Thyroid gland (tissue), 4 donors: ENCODE data around the gene DOCK1. TPM values are rescaled to one million over a fixed set of nuclear protein-coding genes. Genes with fewer than 3 reads are reported as not detected.
"Not testable (repeated sequence)": the region's sequence is repeated elsewhere in the genome, so short reads cannot be mapped to it uniquely, and the experiment has no call there.

Experiments used
- DNase-seq, 2 donors: peaks; one replicate each; pipeline ENCODE4 v3.0.0-alpha.2; 2019
- H3K27ac ChIP-seq, 3 donors: fragments of 200-600 bp; sonication (generic); 1 replicate in 2 of 3; 2 replicates in 1 of 3; pipeline ENCODE4 v1.5.1; 2016 to 2019; ENCODE audit warnings: mild to moderate bottlenecking in 1 of 3, moderate library complexity in 1 of 3
- H3K27me3 ChIP-seq: fragments of 200-600 bp; sonication (generic); one replicate; pipeline ENCODE4 v1.5.1; 2019
- H3K36me3 ChIP-seq, 2 donors: fragments of 200-600 bp; sonication (generic); one replicate each; pipeline ENCODE4 v1.5.1; 2016 to 2019
- H3K4me1 ChIP-seq, 2 donors: fragments of 200-600 bp; sonication (generic); one replicate each; pipeline ENCODE4 v1.5.1; 2017 to 2019
- H3K4me3 ChIP-seq, 3 donors: fragments of 200-600 bp; sonication (generic); replicated peaks in 1 of 3; 1 replicate in 2 of 3; 2 replicates in 1 of 3; pipeline ENCODE4 v1.5.1; 2016; ENCODE audit warnings: mild to moderate bottlenecking in 1 of 3
- H3K9me3 ChIP-seq: fragments of 200-600 bp; sonication (generic); one replicate; pipeline ENCODE4 v1.5.1; 2017
- POLR2A ChIP-seq, 2 donors: fragments of 450-650 bp; IDR thresholded peaks; one replicate each; pipeline ENCODE4 v1.6.1; 2017; ENCODE audit warnings: antibody characterized with exemption in 2 of 2, mild to moderate bottlenecking in 2 of 2, moderate library complexity in 1 of 2
- WGBS, 2 donors: methylation state at CpG; one replicate each; pipeline ENCODE4 v1.1.5; 2017; 5-methylcytosine and 5-hydroxymethylcytosine counted together
- intact Hi-C: fragments of 100-400 bp; cut with DNase I; formaldehyde crosslinking; loops from one replicate; pipeline ENCODE4 v1.15.1; 2023
- total RNA-seq, 4 donors: library from RNA; depleted of rRNA; stranded (reverse); fragments of >200 nt; gene quantifications; one replicate each; pipeline ENCODE4 v1.2.3, GENCODE V29; 2016
- TF ChIP-seq, protein P1 (sequence below), 6 experiments: fragments of 200-600 bp in 3 of 6; fragments of 450-650 bp in 3 of 6; sonication (generic) in 3 of 6; IDR thresholded peaks; one replicate each; pipeline ENCODE4 v1.5.1; 2016 to 2019; ENCODE audit warnings: antibody characterized with exemption in 6 of 6, mild to moderate bottlenecking in 2 of 6, inconsistent platforms in 1 of 6, moderate library complexity in 1 of 6

DOCK1 gene
- total RNA-seq, 4 donors from 2014 or later, result 89.7 to 217 (median 112) TPM

- H3K9me3 ChIP-seq, result no peaks in the 10 kb centered on the region
- H3K4me3 ChIP-seq, result no peak overlapping the region
- intact Hi-C loops, result no loop called here
- TF ChIP-seq, protein P1, sequence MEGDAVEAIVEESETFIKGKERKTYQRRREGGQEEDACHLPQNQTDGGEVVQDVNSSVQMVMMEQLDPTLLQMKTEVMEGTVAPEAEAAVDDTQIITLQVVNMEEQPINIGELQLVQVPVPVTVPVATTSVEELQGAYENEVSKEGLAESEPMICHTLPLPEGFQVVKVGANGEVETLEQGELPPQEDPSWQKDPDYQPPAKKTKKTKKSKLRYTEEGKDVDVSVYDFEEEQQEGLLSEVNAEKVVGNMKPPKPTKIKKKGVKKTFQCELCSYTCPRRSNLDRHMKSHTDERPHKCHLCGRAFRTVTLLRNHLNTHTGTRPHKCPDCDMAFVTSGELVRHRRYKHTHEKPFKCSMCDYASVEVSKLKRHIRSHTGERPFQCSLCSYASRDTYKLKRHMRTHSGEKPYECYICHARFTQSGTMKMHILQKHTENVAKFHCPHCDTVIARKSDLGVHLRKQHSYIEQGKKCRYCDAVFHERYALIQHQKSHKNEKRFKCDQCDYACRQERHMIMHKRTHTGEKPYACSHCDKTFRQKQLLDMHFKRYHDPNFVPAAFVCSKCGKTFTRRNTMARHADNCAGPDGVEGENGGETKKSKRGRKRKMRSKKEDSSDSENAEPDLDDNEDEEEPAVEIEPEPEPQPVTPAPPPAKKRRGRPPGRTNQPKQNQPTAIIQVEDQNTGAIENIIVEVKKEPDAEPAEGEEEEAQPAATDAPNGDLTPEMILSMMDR (IDR thresholded peaks at IDR 0.05), result no peak
- TF ChIP-seq POLR2A (IDR thresholded peaks at IDR 0.05), result no peak
- H3K27ac ChIP-seq, result no peak overlapping the region
- WGBS, 2 donors, result 94% methylated on average over 6 of the region's 6 CpGs
- H3K27me3 ChIP-seq, result no peaks in the 10 kb centered on the region
- no peaks in the 10 kb centered on the region for H3K36me3 ChIP-seq
- no peaks in the 10 kb centered on the region for H3K4me1 ChIP-seq
- no peak for DNase-seq
These were observed 391.5 kb downstream of the DOCK1 start for GRCh38 chr10:127296696-127297095.

GRCh38 chr10:127298381-127298780, 393.2 kb downstream of the DOCK1 start:
- Histone ChIP-seq H3K27ac (no peak overlapping the region), H3K27me3 (no peaks in the 10 kb centered on the region), H3K4me1 (no peaks in the 10 kb centered on the region), H3K36me3 (no peaks in the 10 kb centered on the region), H3K4me3 (no peak overlapping the region), H3K9me3 (no peaks in the 10 kb centered on the region)
- 81 to 94% methylated on average over 4 of the region's 4 CpGs for WGBS, 2 donors
- intact Hi-C loops, result no loop called here
- DNase-seq, result no peak
- TF ChIP-seq, protein P1 (IDR thresholded peaks at IDR 0.05), result no peak
- TF ChIP-seq POLR2A (IDR thresholded peaks at IDR 0.05), result no peak

DNA sequence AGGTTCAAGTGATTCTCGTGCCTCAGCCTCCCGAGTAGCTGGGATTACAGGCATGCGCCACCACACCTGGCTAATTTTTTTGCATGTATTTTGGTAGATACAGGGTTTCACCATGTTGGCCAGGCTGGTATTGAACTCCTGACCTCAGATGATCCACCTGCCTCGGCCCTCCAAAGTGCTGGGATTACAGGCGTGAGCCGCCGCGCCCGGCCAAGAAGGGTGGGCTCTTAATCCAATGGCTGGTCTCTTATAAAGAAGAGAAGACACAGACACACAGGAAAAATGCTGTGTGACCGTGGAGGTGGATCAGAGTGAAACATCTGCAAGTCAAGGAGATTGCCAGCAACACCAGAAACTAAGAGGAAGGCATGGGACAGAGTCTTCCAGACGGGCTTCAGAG, 394.0 kb downstream of the DOCK1 start:
- H3K9me3 ChIP-seq, H3K4me1 ChIP-seq, H3K27ac ChIP-seq, H3K36me3 ChIP-seq, H3K4me3 ChIP-seq, H3K27me3 ChIP-seq, DNase-seq, intact Hi-C loops: not testable (repeated sequence)
- 97 to 98% methylated on average over 11 of the region's 11 CpGs for WGBS, 2 donors

DNA sequence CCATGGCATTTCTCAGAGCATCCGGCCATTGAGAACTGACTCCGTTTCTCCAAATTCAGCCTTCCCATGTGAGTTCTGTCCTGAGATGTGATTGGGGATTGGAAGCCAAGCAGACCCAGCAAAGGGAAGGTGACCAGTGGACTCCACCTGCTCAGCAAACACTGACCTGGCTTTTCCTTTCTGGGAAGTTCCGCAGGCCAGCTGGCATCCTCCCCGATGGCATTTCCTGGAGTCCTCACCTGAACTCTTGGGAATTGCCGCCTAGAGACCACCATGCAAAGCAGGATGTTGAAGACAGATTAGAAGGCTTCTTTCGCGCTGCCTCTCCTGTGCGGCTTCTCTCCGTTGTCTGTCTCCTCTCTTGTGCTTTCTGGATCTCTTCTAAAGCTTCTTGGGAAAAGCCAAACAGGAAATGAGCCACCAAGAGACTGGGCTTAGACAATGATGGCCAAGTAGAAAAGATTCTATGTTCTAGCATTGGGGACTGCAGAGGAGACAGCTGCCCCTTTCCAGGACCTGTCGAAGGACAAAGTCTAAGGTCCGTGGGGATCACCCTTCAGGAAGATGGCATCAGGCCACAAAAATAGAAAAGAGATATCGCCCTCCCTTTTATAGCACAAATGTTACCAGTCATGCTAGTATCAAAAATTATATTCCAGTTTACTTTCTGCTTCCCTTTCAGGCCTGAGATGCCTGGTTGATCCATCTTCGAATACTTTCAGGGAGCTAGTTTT, 394.9 kb downstream of the DOCK1 start:
- intact Hi-C loops, result no loop called here
- no peak overlapping the region for H3K4me3 ChIP-seq
- no peaks in the 10 kb centered on the region for H3K4me1 ChIP-seq
- no peaks in the 10 kb centered on the region for H3K9me3 ChIP-seq
- no peak for DNase-seq
- TF ChIP-seq, protein P1 (IDR thresholded peaks at IDR 0.05), result no peak
- TF ChIP-seq POLR2A (IDR thresholded peaks at IDR 0.05), result no peak
- no peak overlapping the region for H3K27ac ChIP-seq
- 90% methylated on average over 13 of the region's 13 CpGs for WGBS, 2 donors
- no peaks in the 10 kb centered on the region for H3K36me3 ChIP-seq
- H3K27me3 ChIP-seq, result no peaks in the 10 kb centered on the region

- intact Hi-C loops, result no loop called here
- Histone ChIP-seq H3K36me3 (no peaks in the 10 kb centered on the region), H3K27me3 (no peaks in the 10 kb centered on the region), H3K9me3 (no peaks in the 10 kb centered on the region), H3K4me1 (no peaks in the 10 kb centered on the region), H3K27ac (no peak overlapping the region), H3K4me3 (no peak overlapping the region)
- no peak for DNase-seq
- WGBS, 2 donors, result 90% methylated on average over 11 of the region's 11 CpGs
- TF ChIP-seq, protein P1 (IDR thresholded peaks at IDR 0.05), result no peak
- no peak for TF ChIP-seq POLR2A (IDR thresholded peaks at IDR 0.05)
These were observed 395.7 kb downstream of the DOCK1 start for GRCh38 chr10:127300868-127301321.
